H9 (cell line): ENCODE measurements around the gene SLC35G6. TPM values are rescaled to one million over a fixed set of nuclear protein-coding genes. Genes with fewer than 3 reads are reported as not detected.
"Not testable (repeated sequence)": the region's sequence is repeated elsewhere in the genome, so short reads cannot be mapped to it uniquely, and the experiment has no call there.

Experiments used
- DNase-seq: peaks from one replicate; pipeline ENCODE4 v3.0.0-alpha.2; 2017
- H2AFZ ChIP-seq: one replicate; pipeline ENCODE4 v1.6.1; 2013; ENCODE audit warnings: mild to moderate bottlenecking, low read length, control low read depth, moderate library complexity
- H2AK5ac ChIP-seq: 2 replicates; pipeline ENCODE4 v1.6.1; 2013; ENCODE audit warnings: low read length, control low read depth, mixed read lengths; ENCODE audit not compliant: insufficient read length
- H2BK120ac ChIP-seq: one replicate; pipeline ENCODE4 v1.6.1; 2013; ENCODE audit warnings: low read depth, mild to moderate bottlenecking, low read length, control low read depth, inconsistent platforms; ENCODE audit not compliant: poor library complexity, severe bottlenecking
- H2BK12ac ChIP-seq: 2 replicates; pipeline ENCODE4 v1.6.1; 2013; ENCODE audit warnings: low read length, control low read depth, mixed read lengths, low read depth; ENCODE audit not compliant: insufficient read length
- H2BK15ac ChIP-seq: 2 replicates; pipeline ENCODE4 v1.6.1; 2013; ENCODE audit warnings: low read depth, low read length, control low read depth
- H2BK20ac ChIP-seq: one replicate; pipeline ENCODE4 v1.6.1; 2013; ENCODE audit warnings: low read depth, mild to moderate bottlenecking, low read length, control low read depth, inconsistent platforms; ENCODE audit not compliant: poor library complexity, severe bottlenecking
- H2BK5ac ChIP-seq: 2 replicates; pipeline ENCODE4 v1.6.1; 2013; ENCODE audit warnings: low read length, control low read depth, mixed read lengths; ENCODE audit not compliant: insufficient read length
- H3K14ac ChIP-seq: 2 replicates; pipeline ENCODE4 v1.6.1; 2013; ENCODE audit warnings: low read length, control low read depth; ENCODE audit not compliant: insufficient read depth
- H3K18ac ChIP-seq: 2 replicates; pipeline ENCODE4 v1.6.1; 2013; ENCODE audit warnings: low read depth, mild to moderate bottlenecking, mixed read lengths, low read length, control low read depth; ENCODE audit not compliant: insufficient read length
- H3K23ac ChIP-seq: 2 replicates; pipeline ENCODE4 v1.6.1; 2013; ENCODE audit warnings: low read length, control low read depth, mixed read lengths, low read depth; ENCODE audit not compliant: insufficient read length
- H3K23me2 ChIP-seq: 2 replicates; pipeline ENCODE4 v1.6.1; 2013; ENCODE audit warnings: low read depth, mild to moderate bottlenecking, mixed read lengths, low read length, control low read depth; ENCODE audit not compliant: insufficient read length, poor library complexity, severe bottlenecking
- H3K27ac ChIP-seq: 2 replicates; pipeline ENCODE4 v1.5.1; 2013; ENCODE audit warnings: low read length, control low read depth, mixed read lengths, low read depth; ENCODE audit not compliant: insufficient read length
- H3K27me3 ChIP-seq: 2 replicates; pipeline ENCODE4 v1.6.1; 2013; ENCODE audit warnings: low read length, control low read depth, inconsistent platforms; ENCODE audit not compliant: insufficient read depth
- H3K4ac ChIP-seq: 2 replicates; pipeline ENCODE4 v1.6.1; 2013; ENCODE audit warnings: low read depth, mild to moderate bottlenecking, control low read depth, inconsistent platforms, low read length, moderate library complexity
- H3K4me1 ChIP-seq: 2 replicates; pipeline ENCODE4 v1.6.1; 2013; ENCODE audit warnings: low read length, control low read depth, inconsistent platforms; ENCODE audit not compliant: insufficient read depth
- H3K4me2 ChIP-seq: 2 replicates; pipeline ENCODE4 v1.6.1; 2013; ENCODE audit warnings: low read length, control low read depth, mixed read lengths; ENCODE audit not compliant: insufficient read length, insufficient read depth
- H3K56ac ChIP-seq: 2 replicates; pipeline ENCODE4 v1.6.1; 2013; ENCODE audit warnings: low read depth, mild to moderate bottlenecking, mixed read lengths, low read length, control low read depth; ENCODE audit not compliant: insufficient read length
- H3K79me1 ChIP-seq: 2 replicates; pipeline ENCODE4 v1.6.1; 2013; ENCODE audit warnings: low read depth, mild to moderate bottlenecking, moderate library complexity, low read length, control low read depth, inconsistent platforms; ENCODE audit not compliant: insufficient read depth, poor library complexity, severe bottlenecking
- H3K79me2 ChIP-seq: 2 replicates; pipeline ENCODE4 v1.6.1; 2013; ENCODE audit warnings: low read length, control low read depth, inconsistent platforms; ENCODE audit not compliant: insufficient read depth
- H3K9ac ChIP-seq: 2 replicates; pipeline ENCODE4 v1.6.1; 2013; ENCODE audit warnings: low read length, control low read depth, mixed read lengths; ENCODE audit not compliant: insufficient read length; ENCODE audit errors: extremely low read depth
- H3K9me3 ChIP-seq: one replicate; pipeline ENCODE4 v1.6.1; 2013; ENCODE audit warnings: low read depth, low read length, inconsistent platforms; ENCODE audit not compliant: control insufficient read depth
- H3T11ph ChIP-seq: one replicate; pipeline ENCODE4 v1.6.1; 2013; ENCODE audit warnings: mild to moderate bottlenecking, low read length, control low read depth, inconsistent platforms
- H4K20me1 ChIP-seq: one replicate; pipeline ENCODE4 v1.6.1; 2013; ENCODE audit not compliant: control insufficient read depth, insufficient read length, insufficient read depth
- H4K5ac ChIP-seq: 2 replicates; pipeline ENCODE4 v1.6.1; 2013; ENCODE audit warnings: low read depth, mild to moderate bottlenecking, mixed read lengths, low read length, control low read depth; ENCODE audit not compliant: insufficient read length
- H4K8ac ChIP-seq: replicated peaks from 2 replicates; pipeline ENCODE4 v1.6.1; 2013; ENCODE audit warnings: low read length, control low read depth, mixed read lengths, low read depth; ENCODE audit not compliant: insufficient read length
- H4K91ac ChIP-seq: 2 replicates; pipeline ENCODE4 v1.6.1; 2013; ENCODE audit warnings: low read depth, mild to moderate bottlenecking, moderate library complexity, mixed read lengths, low read length, control low read depth; ENCODE audit not compliant: insufficient read length
- H3K27ac Mint-ChIP-seq, 3 experiments: 2 replicates in 2 of 3; 3 replicates in 1 of 3; pipeline ENCODE4 v1.8.0; 2020 to 2021; ENCODE audit warnings: mixed read lengths in 3 of 3, mild to moderate bottlenecking in 1 of 3, moderate library complexity in 1 of 3
- H3K27me3 Mint-ChIP-seq: 2 replicates; pipeline ENCODE4 v1.8.0; 2021; ENCODE audit warnings: low read depth, mild to moderate bottlenecking, moderate library complexity, mixed read lengths
- H3K36me3 Mint-ChIP-seq, 3 experiments: 2 replicates in 2 of 3; 3 replicates in 1 of 3; pipeline ENCODE4 v1.8.0; 2020 to 2021; ENCODE audit warnings: low read depth in 3 of 3, mixed read lengths in 3 of 3; ENCODE audit not compliant: insufficient read depth in 1 of 3
- H3K4me1 Mint-ChIP-seq, 2 experiments: 2 replicates each; pipeline ENCODE4 v1.8.0; 2020; ENCODE audit warnings: mixed read lengths in 2 of 2
- H3K4me3 Mint-ChIP-seq, 2 experiments: 2 replicates in 1 of 2; 3 replicates in 1 of 2; pipeline ENCODE4 v1.8.0; 2020 to 2021; ENCODE audit warnings: mild to moderate bottlenecking in 2 of 2, mixed read lengths in 2 of 2, moderate library complexity in 1 of 2
- H3K9me3 Mint-ChIP-seq, 2 experiments: 2 replicates in 1 of 2; 3 replicates in 1 of 2; pipeline ENCODE4 v1.8.0; 2020; ENCODE audit warnings: mild to moderate bottlenecking in 2 of 2, mixed read lengths in 2 of 2, moderate library complexity in 1 of 2
- WGBS: extraction: QIAGEN DNeasy Blood & Tissue Kit; methylation state at CpG from one replicate; pipeline ENCODE4 v1.1.7; 2013; ENCODE audit warnings: missing lambda C conversion rate, low lambda C conversion rate, mixed read lengths; ENCODE audit not compliant: insufficient read length; ENCODE audit errors: extremely low coverage; 5-methylcytosine and 5-hydroxymethylcytosine counted together
- total RNA-seq: library from RNA; stranded (reverse); gene quantifications from 2 replicates; pipeline ENCODE4 v1.2.1, GENCODE V29; 2021

The SLC35G6 gene
- total RNA-seq, 1 experiment from 2014 or later, result not detected

- H2BK15ac ChIP-seq, H3K4me3 Mint-ChIP-seq, H4K8ac ChIP-seq, H3K14ac ChIP-seq, H3K79me1 ChIP-seq, H2AFZ ChIP-seq, H3K23me2 ChIP-seq, H3K27ac Mint-ChIP-seq, H3K79me2 ChIP-seq, H3K27ac ChIP-seq, H3K4me1 Mint-ChIP-seq, H3K4ac ChIP-seq, H3K23ac ChIP-seq, H2BK120ac ChIP-seq, H4K20me1 ChIP-seq, H3K9me3 Mint-ChIP-seq, H4K5ac ChIP-seq, H3K27me3 Mint-ChIP-seq, H3T11ph ChIP-seq, H4K91ac ChIP-seq, H3K4me1 ChIP-seq, H3K4me2 ChIP-seq, H3K18ac ChIP-seq, DNase-seq, H2BK12ac ChIP-seq, H3K27me3 ChIP-seq, H2AK5ac ChIP-seq, H2BK20ac ChIP-seq, H3K56ac ChIP-seq, H3K9me3 ChIP-seq, H2BK5ac ChIP-seq, H3K9ac ChIP-seq: not testable (repeated sequence)
- no CpG with 5 or more reads among the region's 8 CpGs for WGBS
- H3K36me3 Mint-ChIP-seq, result peaks cover 1 to 12% (median 2%) of the 10 kb centered on the region in 3 experiments; a peak in 4 of 7 replicates
Observed at GRCh38 chr17:7470457-7470973, 10.7 kb upstream of the SLC35G6 start.
